OCI-LY3 (cell line): ENCODE results near the gene AKR1E2.
A peak's percentile ranks its signal among the peaks of the same experiment; 100 is the strongest.

ENCODE experiments used
- H2AFZ ChIP-seq: fragments of 200-600, 300-600 bp; shearing (Covaris generic); 2 replicates; pipeline ENCODE4 v1.6.0; 2014; ENCODE audit warnings: antibody characterized with exemption, low read depth, low read length
- H3K27ac ChIP-seq: fragments of 200-600, 300-600 bp; sonication (generic); 2 replicates; pipeline ENCODE4 v1.5.1; 2014; ENCODE audit warnings: mild to moderate bottlenecking, low read length, moderate library complexity, mixed read lengths
- H3K27me3 ChIP-seq: fragments of 200-600, 300-600 bp; sonication (generic); 2 replicates; pipeline ENCODE4 v1.6.1; 2014; ENCODE audit warnings: low read depth, low read length, mixed read lengths
- H3K36me3 ChIP-seq: fragments of 200-600, 300-600 bp; sonication (generic); replicated peaks from 2 replicates; pipeline ENCODE3; 2014; ENCODE audit warnings: low read depth, low read length, mixed read lengths
- H3K4me1 ChIP-seq: fragments of 300-600, 200-600 bp; sonication (generic); 2 replicates; pipeline ENCODE4 v1.6.1; 2014; ENCODE audit warnings: low read length, mixed read lengths
- H3K4me2 ChIP-seq: fragments of 200-600, 300-600 bp; sonication (generic); 2 replicates; pipeline ENCODE4 v1.6.1; 2014; ENCODE audit warnings: low read length, mixed read lengths
- H3K4me3 ChIP-seq: fragments of 300-600, 200-600 bp; sonication (generic); 2 replicates; pipeline ENCODE4 v1.5.1; 2014; ENCODE audit warnings: antibody characterized with exemption, mild to moderate bottlenecking, low read length, moderate library complexity
- H3K79me2 ChIP-seq: fragments of 300-600, 200-600 bp; shearing (Covaris generic); 2 replicates; pipeline ENCODE4 v1.6.1; 2014; ENCODE audit warnings: mild to moderate bottlenecking, low read length, mixed read lengths
- H3K9ac ChIP-seq: fragments of 300-600, 200-600 bp; shearing (Covaris generic); 2 replicates; pipeline ENCODE4 v1.6.0; 2014; ENCODE audit warnings: mild to moderate bottlenecking, low read length, moderate library complexity
- H3K9me3 ChIP-seq: fragments of 200-600, 300-600 bp; shearing (Covaris generic); 2 replicates; pipeline ENCODE4 v1.6.1; 2014; ENCODE audit warnings: low read length, mixed read lengths; ENCODE audit not compliant: insufficient read depth
- H4K20me1 ChIP-seq: fragments of 200-600, 300-600 bp; sonication (generic); 2 replicates; pipeline ENCODE4 v1.6.1; 2016; ENCODE audit warnings: low read length, mixed read lengths; ENCODE audit not compliant: insufficient read depth
- CTCF ChIP-seq: fragments of 200-600, 300-600 bp; sonication (generic); IDR thresholded peaks from 2 replicates; pipeline ENCODE4 v1.5.1; 2014; ENCODE audit warnings: antibody characterized with exemption, low read length, low read depth
- EZH2phosphoT487 ChIP-seq: fragments of 200-600 bp; shearing (Covaris generic); IDR thresholded peaks from 2 replicates; pipeline ENCODE4 v1.6.1; 2018; ENCODE audit warnings: antibody characterized with exemption, mixed run types, low read depth

The AKR1E2 gene

GRCh38 chr10:4825868-4826791 is at the start of gene AKR1E2:
Gene AKR1E2 (plus strand): TSS chr10:4826207. CDS start chr10:4826325, 118 bp downstream.
- Histone ChIP-seq H3K4me3 (no peak within 1 kb of the TSS), H3K27ac (no peak within 1 kb of the TSS), H3K4me2 (no peak within 1 kb of the TSS), H3K9me3 (no peaks in the 10 kb centered on the region), H3K36me3 (no peaks in the 10 kb centered on the region), H4K20me1 (no peaks in the 10 kb centered on the region), H2AFZ (no peak within 1 kb of the TSS), H3K4me1 (peaks cover 16% of the 10 kb centered on the region), H3K79me2 (no peaks in the 10 kb centered on the region), H3K9ac (no peak within 1 kb of the TSS), H3K27me3 (peaks cover 6% of the 10 kb centered on the region)
- TF ChIP-seq EZH2phosphoT487 (no peak), CTCF (no peak)

GRCh38 chr10:4776234-4776638 is 49.8 kb upstream of the AKR1E2 start:
- H3K9me3 ChIP-seq: no peaks in the 10 kb centered on the region
- no peaks in the 10 kb centered on the region for H4K20me1 ChIP-seq
- no peaks in the 10 kb centered on the region for H3K79me2 ChIP-seq
- H3K27ac ChIP-seq: peak overlapping the region; percentile 46
- H3K36me3 ChIP-seq: no peaks in the 10 kb centered on the region
- peak overlapping the region; percentile 58 for H3K4me2 ChIP-seq
- peak overlapping the region; percentile 13 for H3K4me3 ChIP-seq
- peaks cover 16% of the 10 kb centered on the region for H3K4me1 ChIP-seq
- no peak for TF ChIP-seq CTCF
- TF ChIP-seq EZH2phosphoT487: no peak
- H2AFZ ChIP-seq: no peak overlapping the region
- no peak overlapping the region for H3K9ac ChIP-seq
- no peaks in the 10 kb centered on the region for H3K27me3 ChIP-seq

DNA sequence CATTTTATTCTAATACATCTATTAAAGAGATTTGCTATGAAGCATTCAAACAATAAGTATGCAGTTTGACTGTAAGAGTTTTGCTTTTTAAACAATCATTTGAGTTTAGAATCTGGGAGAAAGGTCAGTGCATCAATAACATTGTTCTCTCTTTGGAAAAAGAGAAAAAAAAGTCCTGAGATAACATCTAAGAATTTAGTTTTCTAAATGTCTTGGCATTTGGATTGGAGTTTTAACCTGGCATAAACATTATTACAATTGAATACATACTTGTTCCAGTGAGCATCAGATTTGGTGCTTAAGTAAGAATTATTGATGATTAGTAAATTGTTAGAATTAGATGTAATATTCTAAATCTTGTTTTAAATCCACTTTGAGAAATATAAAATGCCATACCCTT is 47.2 kb upstream of the AKR1E2 start:
- H3K4me3 ChIP-seq: no peak overlapping the region
- no peak overlapping the region for H2AFZ ChIP-seq
- TF ChIP-seq CTCF: no peak
- TF ChIP-seq EZH2phosphoT487: no peak
- no peaks in the 10 kb centered on the region for H3K36me3 ChIP-seq
- no peaks in the 10 kb centered on the region for H3K79me2 ChIP-seq
- no peak overlapping the region for H3K9ac ChIP-seq
- no peaks in the 10 kb centered on the region for H3K27me3 ChIP-seq
- no peaks in the 10 kb centered on the region for H4K20me1 ChIP-seq
- H3K9me3 ChIP-seq: no peaks in the 10 kb centered on the region
- peaks cover 16% of the 10 kb centered on the region for H3K4me1 ChIP-seq
- no peak overlapping the region for H3K27ac ChIP-seq
- no peak overlapping the region for H3K4me2 ChIP-seq

DNA sequence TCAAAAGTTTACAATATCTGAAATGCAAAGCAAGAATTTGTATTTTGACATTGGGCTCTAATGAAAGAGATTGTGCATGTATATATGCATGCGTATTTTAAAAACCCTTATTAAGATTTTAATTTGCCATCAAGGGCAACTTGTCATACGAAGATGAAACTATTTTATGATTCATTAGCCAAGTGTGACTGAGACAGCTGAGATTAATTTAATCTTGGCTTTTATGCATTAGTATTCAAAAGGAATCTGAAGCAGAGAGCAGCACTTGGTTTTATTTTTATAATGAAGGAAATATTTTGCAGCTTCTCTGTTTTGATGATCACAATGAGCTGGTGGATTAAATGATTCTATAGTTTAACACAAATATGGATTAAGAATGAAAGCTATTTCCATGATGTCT is 45.9 kb upstream of the AKR1E2 start:
- no peaks in the 10 kb centered on the region for H3K36me3 ChIP-seq
- peaks cover 16% of the 10 kb centered on the region for H3K4me1 ChIP-seq
- no peaks in the 10 kb centered on the region for H3K27me3 ChIP-seq
- H3K79me2 ChIP-seq: no peaks in the 10 kb centered on the region
- H3K4me3 ChIP-seq: no peak overlapping the region
- TF ChIP-seq EZH2phosphoT487 (no peak), CTCF (no peak)
- no peak overlapping the region for H3K4me2 ChIP-seq
- no peaks in the 10 kb centered on the region for H4K20me1 ChIP-seq
- H3K27ac ChIP-seq: no peak overlapping the region
- no peak overlapping the region for H2AFZ ChIP-seq
- no peaks in the 10 kb centered on the region for H3K9me3 ChIP-seq
- H3K9ac ChIP-seq: no peak overlapping the region
